ENCODE measurements around the gene DHRS9.
"Not testable (repeated sequence)": the region's sequence is repeated elsewhere in the genome, so short reads cannot be mapped to it uniquely, and the experiment has no call there.

Gene DHRS9

GRCh38 chr2:169050476-169051240 lies 18.7 kb upstream of the DHRS9 start:
- Histone ChIP-seq H3K36me3 (ENCODE audit: control insufficient read depth in 2 of 2, insufficient read depth in 1 of 2, low read length in 2 of 2) (no peaks in the 10 kb centered on the region), H3K27ac (ENCODE audit: extremely low read depth, low read depth, low read length) (no peak overlapping the region), H3K4me1 (ENCODE audit: control insufficient read depth, insufficient read depth, low read length) (no peaks in the 10 kb centered on the region), H3K9me3 (ENCODE audit: control insufficient read depth, insufficient read depth, low read depth, low read length) (no peaks in the 10 kb centered on the region), H3K4me3 (ENCODE audit: low read depth, low read length) (no peak overlapping the region)
- POLR2A ChIA-PET, result no interaction called here
- no peak for TF ChIP-seq SP2 (tag by site-specific recombination; IDR thresholded peaks at IDR 0.05)
- TF ChIP-seq ZNF571 (tag by site-specific recombination; IDR thresholded peaks at IDR 0.05), result no peak
- TF ChIP-seq ZNF280D (tag by site-specific recombination; IDR thresholded peaks at IDR 0.05), result no peak
- TF ChIP-seq ZNF544 (tag by site-specific recombination; IDR thresholded peaks at IDR 0.05), result no peak
- CTCF ChIA-PET, result no interaction called here

GRCh38 chr2:169054575-169054974 lies 14.8 kb upstream of the DHRS9 start:
- H3K9me3 ChIP-seq (ENCODE audit: control insufficient read depth, insufficient read depth, low read depth, low read length); H3K4me3 ChIP-seq (ENCODE audit: low read depth, low read length); H3K4me1 ChIP-seq (ENCODE audit: control insufficient read depth, insufficient read depth, low read length); H3K27ac ChIP-seq (ENCODE audit: extremely low read depth, low read depth, low read length); POLR2A ChIA-PET; H3K36me3 ChIP-seq (ENCODE audit: control insufficient read depth in 2 of 2, insufficient read depth in 1 of 2, low read length in 2 of 2): not testable (repeated sequence)
- CTCF ChIA-PET, result interaction anchor here (1.2 kb wide), 1 partner anchor 343 kb away, joined by 7 read pairs; no protein-coding TSS in a partner anchor
- peak; percentile 71 for TF ChIP-seq SETDB1 (IDR thresholded peaks at IDR 0.05; ENCODE audit: insufficient read length, low read length)

GRCh38 chr2:169064199-169064598 lies 5.2 kb upstream of the DHRS9 start:
- POLR2A ChIA-PET; H3K9me3 ChIP-seq (ENCODE audit: control insufficient read depth, insufficient read depth, low read depth, low read length); H3K36me3 ChIP-seq (ENCODE audit: control insufficient read depth in 2 of 2, insufficient read depth in 1 of 2, low read length in 2 of 2); H3K27ac ChIP-seq (ENCODE audit: extremely low read depth, low read depth, low read length); H3K4me3 ChIP-seq (ENCODE audit: low read depth, low read length); H3K4me1 ChIP-seq (ENCODE audit: control insufficient read depth, insufficient read depth, low read length); CTCF ChIA-PET: not testable (repeated sequence)

GRCh38 chr2:169065422-169065821 lies 3.9 kb upstream of the DHRS9 start:
- ChIA-PET CTCF (interaction anchor here (1.2 to 1.4 kb wide), 2 partner anchors 66 to 104 kb away, joined by 3 to 4 read pairs; no protein-coding TSS in a partner anchor), POLR2A (no interaction called here)
- H3K27ac ChIP-seq (ENCODE audit: extremely low read depth, low read depth, low read length), result no peak overlapping the region
- no peak overlapping the region for H3K4me3 ChIP-seq (ENCODE audit: low read depth, low read length)
- H3K4me1 ChIP-seq (ENCODE audit: control insufficient read depth, insufficient read depth, low read length), result no peaks in the 10 kb centered on the region
- TF ChIP-seq ZNF433 (tag by site-specific recombination; IDR thresholded peaks at IDR 0.05; ENCODE audit: low read depth) (no peak), ZBTB48 (tag by site-specific recombination; IDR thresholded peaks at IDR 0.05) (no peak), SP3 (tag by site-specific recombination; IDR thresholded peaks at IDR 0.05) (no peak), ZBTB26 (tag by site-specific recombination; optimal IDR thresholded peaks at IDR 0.05) (no peak)
- H3K36me3 ChIP-seq (ENCODE audit: control insufficient read depth in 2 of 2, insufficient read depth in 1 of 2, low read length in 2 of 2), result no peaks in the 10 kb centered on the region
- H3K9me3 ChIP-seq (ENCODE audit: control insufficient read depth, insufficient read depth, low read depth, low read length), result no peaks in the 10 kb centered on the region

Data from HEK293 (cell line).